ENCODE data around the gene ZFYVE28.
"Not testable (repeated sequence)": the region's sequence is repeated elsewhere in the genome, so short reads cannot be mapped to it uniquely, and the experiment has no call there.

ZFYVE28 gene

GRCh38 chr4:2243681-2244380 is 174.6 kb downstream of the ZFYVE28 start:
- DNase-seq = no peak

- peak; percentile 37 for DNase-seq
Observed at GRCh38 chr4:2241410-2242353, 176.8 kb downstream of the ZFYVE28 start, which contains the start of the genes HAUS3 and POLN. TSS of gene HAUS3 (minus strand) at chr4:2242121. CDS start at chr4:2240946, 1,175 bp downstream. TSS of gene POLN (minus strand) at chr4:2242121. CDS start at chr4:2229231, 12,890 bp downstream.

GRCh38 chr4:2241003-2241402 is 177.4 kb downstream of the ZFYVE28 start:
- DNase-seq = no peak

- DNase-seq = no peak
Observed at GRCh38 chr4:2236944-2237666, 181.3 kb downstream of the ZFYVE28 start.

- no peak for DNase-seq
Observed at GRCh38 chr4:2231082-2231481, 187.4 kb downstream of the ZFYVE28 start.

GRCh38 chr4:2226261-2226660 is 192.2 kb downstream of the ZFYVE28 start:
- DNase-seq = no peak

GRCh38 chr4:2222838-2223237 is 195.6 kb downstream of the ZFYVE28 start:
- no peak for DNase-seq

- DNase-seq = not testable (repeated sequence)
Observed at GRCh38 chr4:2221378-2221777, 197.1 kb downstream of the ZFYVE28 start.

- no peak for DNase-seq
Observed at GRCh38 chr4:2220016-2220630, 198.3 kb downstream of the ZFYVE28 start.
